ENCODE measurements around the gene OR6V1. TPM values are rescaled to one million over a fixed set of nuclear protein-coding genes. Genes with fewer than 3 reads are reported as not detected.

The OR6V1 gene
- total and polyA plus RNA-seq, 3 donors from 2014 or later, result not detected

DNA sequence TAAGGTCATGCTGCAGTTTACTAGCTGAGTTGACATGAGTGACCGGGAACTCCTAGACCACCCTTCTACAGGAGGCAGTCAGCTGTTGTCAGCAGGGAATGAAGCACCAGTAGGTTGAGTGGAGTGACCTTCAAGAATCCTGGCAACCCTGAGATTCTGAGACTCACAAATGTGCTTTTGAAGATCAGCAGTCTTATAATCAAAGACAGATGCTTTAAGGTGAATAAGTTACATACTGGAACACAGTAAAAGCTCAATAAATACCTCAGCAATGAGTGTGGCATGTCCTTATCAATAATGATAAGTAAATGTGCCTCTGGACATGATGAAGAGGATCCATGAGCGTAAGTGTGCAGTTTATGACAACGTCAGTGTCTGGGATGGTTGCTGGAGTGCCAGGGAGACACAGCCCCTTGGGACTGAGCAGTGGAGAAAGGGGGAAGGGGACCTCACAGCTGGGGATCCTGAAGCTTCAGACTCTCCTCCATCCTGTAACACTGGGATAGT is 11.9 kb upstream of the OR6V1 start:
- Histone ChIP-seq H3K9me3 (no peaks in the 10 kb centered on the region), H3K36me3 (ENCODE audit: low read depth, missing control alignments) (no peaks in the 10 kb centered on the region), H3K4me3 (no peak overlapping the region), H3K27ac (no peak overlapping the region), H3K4me1 (peaks cover 3% of the 10 kb centered on the region), H3K27me3 (no peaks in the 10 kb centered on the region)
- TF ChIP-seq, protein P1, sequence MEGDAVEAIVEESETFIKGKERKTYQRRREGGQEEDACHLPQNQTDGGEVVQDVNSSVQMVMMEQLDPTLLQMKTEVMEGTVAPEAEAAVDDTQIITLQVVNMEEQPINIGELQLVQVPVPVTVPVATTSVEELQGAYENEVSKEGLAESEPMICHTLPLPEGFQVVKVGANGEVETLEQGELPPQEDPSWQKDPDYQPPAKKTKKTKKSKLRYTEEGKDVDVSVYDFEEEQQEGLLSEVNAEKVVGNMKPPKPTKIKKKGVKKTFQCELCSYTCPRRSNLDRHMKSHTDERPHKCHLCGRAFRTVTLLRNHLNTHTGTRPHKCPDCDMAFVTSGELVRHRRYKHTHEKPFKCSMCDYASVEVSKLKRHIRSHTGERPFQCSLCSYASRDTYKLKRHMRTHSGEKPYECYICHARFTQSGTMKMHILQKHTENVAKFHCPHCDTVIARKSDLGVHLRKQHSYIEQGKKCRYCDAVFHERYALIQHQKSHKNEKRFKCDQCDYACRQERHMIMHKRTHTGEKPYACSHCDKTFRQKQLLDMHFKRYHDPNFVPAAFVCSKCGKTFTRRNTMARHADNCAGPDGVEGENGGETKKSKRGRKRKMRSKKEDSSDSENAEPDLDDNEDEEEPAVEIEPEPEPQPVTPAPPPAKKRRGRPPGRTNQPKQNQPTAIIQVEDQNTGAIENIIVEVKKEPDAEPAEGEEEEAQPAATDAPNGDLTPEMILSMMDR (IDR thresholded peaks at IDR 0.05), result no peak
- TF ChIP-seq POLR2A (IDR thresholded peaks at IDR 0.05), result no peak
- intact Hi-C loops (cut with DNase I; ENCODE audit: low total_unique reads), result no loop called here
- DNase-seq, result no peak
- 61 to 71% methylated on average over 3 of the region's 3 CpGs for WGBS, 2 donors

DNA sequence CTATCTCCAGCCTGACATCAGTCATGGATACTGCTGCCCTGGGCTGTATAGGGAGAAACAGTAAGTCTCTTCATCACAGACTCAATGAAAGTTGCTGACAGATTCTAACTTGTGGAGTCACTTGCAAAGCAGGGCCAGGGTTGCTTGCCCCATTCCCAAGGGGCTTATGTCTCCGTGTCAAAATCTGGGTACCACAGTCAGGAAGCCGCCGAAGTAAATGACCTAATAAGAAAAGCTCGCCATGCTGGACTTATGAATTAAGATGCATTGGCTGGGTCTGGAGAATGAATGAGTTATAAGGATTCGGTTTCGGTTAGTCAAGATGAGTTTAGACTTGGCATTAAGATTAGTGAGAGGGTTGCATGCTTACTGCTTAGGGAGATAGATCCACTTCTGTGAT is 10.8 kb upstream of the OR6V1 start:
- Histone ChIP-seq H3K36me3 (ENCODE audit: low read depth, missing control alignments) (no peaks in the 10 kb centered on the region), H3K4me1 (peaks cover 3% of the 10 kb centered on the region), H3K27ac (no peak overlapping the region), H3K4me3 (no peak overlapping the region), H3K27me3 (no peaks in the 10 kb centered on the region), H3K9me3 (no peaks in the 10 kb centered on the region)
- WGBS, 2 donors, result 92 to 94% methylated on average over 6 of the region's 6 CpGs
- intact Hi-C loops (cut with DNase I; ENCODE audit: low total_unique reads), result no loop called here
- no peak for DNase-seq
- TF ChIP-seq, protein P1 (IDR thresholded peaks at IDR 0.05), result no peak
- no peak for TF ChIP-seq POLR2A (IDR thresholded peaks at IDR 0.05)

DNA sequence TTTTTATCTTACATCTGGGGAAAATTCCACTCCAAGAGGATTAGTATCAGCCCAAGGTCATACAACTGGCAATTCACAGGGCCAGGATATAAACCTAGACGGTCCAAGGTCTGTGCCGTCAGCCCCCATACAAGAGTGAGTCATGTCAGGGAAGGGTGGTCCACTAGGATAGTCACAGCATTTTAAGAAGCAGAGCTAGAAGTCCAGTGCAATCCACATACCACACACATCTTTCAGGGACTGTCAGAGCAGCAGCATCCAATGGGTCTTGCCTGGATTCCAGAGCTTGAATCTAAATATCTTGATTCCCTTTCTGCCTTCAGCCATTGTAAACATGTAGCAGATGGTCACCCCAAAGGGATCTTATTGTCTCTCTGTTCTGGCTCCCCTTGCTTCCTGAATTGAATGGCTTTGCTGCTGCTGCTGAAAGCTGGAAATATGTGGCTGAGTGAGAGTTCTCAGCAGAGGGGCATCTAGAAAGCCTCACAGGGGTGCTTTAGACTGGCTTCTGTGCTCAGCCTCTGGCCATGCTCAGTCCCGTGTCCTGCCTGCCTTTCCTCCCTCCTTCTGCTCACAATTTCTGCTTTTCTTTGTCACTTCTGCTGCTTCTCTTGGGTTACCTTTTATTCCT is 9.9 kb upstream of the OR6V1 start:
- Histone ChIP-seq H3K4me3 (no peak overlapping the region), H3K27me3 (no peaks in the 10 kb centered on the region), H3K4me1 (peaks cover 8% of the 10 kb centered on the region), H3K36me3 (ENCODE audit: low read depth, missing control alignments) (no peaks in the 10 kb centered on the region), H3K27ac (no peak overlapping the region), H3K9me3 (no peaks in the 10 kb centered on the region)
- intact Hi-C loops (cut with DNase I; ENCODE audit: low total_unique reads), result no loop called here
- no peak for DNase-seq
- 45 to 50% methylated on average over 2 to 3 of the region's 3 CpGs for WGBS, 2 donors
- TF ChIP-seq POLR2A (IDR thresholded peaks at IDR 0.05), result no peak
- TF ChIP-seq, protein P1 (IDR thresholded peaks at IDR 0.05), result no peak

DNA sequence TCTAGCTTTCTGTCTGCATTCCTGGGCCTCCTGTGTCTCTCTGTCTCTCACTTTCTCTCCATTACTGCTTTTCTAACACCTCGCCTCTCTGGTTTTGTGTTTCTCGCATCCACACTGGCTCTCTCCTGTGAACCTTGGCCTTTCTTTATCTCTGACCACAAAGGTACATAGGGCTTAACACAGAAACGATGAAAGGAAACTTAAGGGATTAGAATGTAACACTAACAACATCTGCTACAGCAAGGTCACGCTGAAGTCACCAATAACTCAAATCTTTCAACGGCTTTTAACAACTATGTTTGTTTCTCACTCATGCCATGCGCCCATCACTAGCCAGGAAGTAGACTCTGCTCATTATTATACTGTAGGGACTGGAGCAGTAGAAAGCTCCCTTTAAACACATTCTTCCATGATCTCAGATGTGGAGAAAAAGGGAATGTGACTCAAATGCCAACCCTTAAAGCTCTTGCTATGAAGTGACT is 9.3 kb upstream of the OR6V1 start:
- no peaks in the 10 kb centered on the region for H3K36me3 ChIP-seq (ENCODE audit: low read depth, missing control alignments)
- TF ChIP-seq, protein P1 (IDR thresholded peaks at IDR 0.05), result no peak
- TF ChIP-seq POLR2A (IDR thresholded peaks at IDR 0.05), result no peak

DNA sequence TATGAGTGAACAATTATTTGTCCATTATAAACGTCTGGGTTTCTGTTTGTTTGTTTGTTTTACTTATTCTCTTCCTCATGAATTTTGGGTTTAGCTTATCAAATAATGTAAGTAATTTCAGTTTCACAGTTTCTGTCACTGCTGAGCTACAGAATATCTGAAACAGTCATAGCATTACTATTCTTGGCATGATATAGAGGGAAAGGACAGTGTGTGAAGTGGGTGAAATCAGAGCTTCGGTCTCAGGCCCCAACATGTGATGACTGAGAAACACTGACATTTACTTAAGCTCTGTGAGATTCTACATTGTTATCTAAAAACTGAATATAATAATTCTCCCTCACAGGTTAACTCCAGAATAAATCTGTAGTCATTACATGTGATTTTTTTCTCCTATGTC is 8.8 kb upstream of the OR6V1 start:
- WGBS, 2 donors, result 45 to 52% methylated on average over 2 of the region's 2 CpGs
- H3K27ac ChIP-seq, result no peak overlapping the region
- no peaks in the 10 kb centered on the region for H3K27me3 ChIP-seq
- no peaks in the 10 kb centered on the region for H3K36me3 ChIP-seq (ENCODE audit: low read depth, missing control alignments)
- TF ChIP-seq, protein P1 (IDR thresholded peaks at IDR 0.05), result no peak
- TF ChIP-seq POLR2A (IDR thresholded peaks at IDR 0.05), result no peak
- no peak overlapping the region for H3K4me3 ChIP-seq
- H3K9me3 ChIP-seq, result no peaks in the 10 kb centered on the region
- DNase-seq, result no peak
- intact Hi-C loops (cut with DNase I; ENCODE audit: low total_unique reads), result no loop called here
- peaks cover 8% of the 10 kb centered on the region for H3K4me1 ChIP-seq

More for the DNA sequence above, 9.3 kb upstream of the OR6V1 start:
- intact Hi-C loops (cut with DNase I; ENCODE audit: low total_unique reads), result no loop called here
- WGBS, 2 donors, result 44 to 58% methylated on average over 6 of the region's 6 CpGs
- H3K27me3 ChIP-seq, result no peaks in the 10 kb centered on the region
- H3K9me3 ChIP-seq, result no peaks in the 10 kb centered on the region
- H3K27ac ChIP-seq, result no peak overlapping the region
- H3K4me1 ChIP-seq, result peaks cover 8% of the 10 kb centered on the region
- no peak overlapping the region for H3K4me3 ChIP-seq
- no peak for DNase-seq
